NCI-H1105 treated with DMSO at 0.1 percent for 48 hours (cell line): Measurements from ENCODE around the gene GPATCH1.

ENCODE experiments used
- DNase-seq: peaks from one replicate; lab custom pipeline; 2025; lab: John Stamatoyannopoulos, UW

GPATCH1 gene

GRCh38 chr19:33063356-33063752 is 17.6 kb upstream of the GPATCH1 start:
- peak; percentile 75 for DNase-seq

DNA sequence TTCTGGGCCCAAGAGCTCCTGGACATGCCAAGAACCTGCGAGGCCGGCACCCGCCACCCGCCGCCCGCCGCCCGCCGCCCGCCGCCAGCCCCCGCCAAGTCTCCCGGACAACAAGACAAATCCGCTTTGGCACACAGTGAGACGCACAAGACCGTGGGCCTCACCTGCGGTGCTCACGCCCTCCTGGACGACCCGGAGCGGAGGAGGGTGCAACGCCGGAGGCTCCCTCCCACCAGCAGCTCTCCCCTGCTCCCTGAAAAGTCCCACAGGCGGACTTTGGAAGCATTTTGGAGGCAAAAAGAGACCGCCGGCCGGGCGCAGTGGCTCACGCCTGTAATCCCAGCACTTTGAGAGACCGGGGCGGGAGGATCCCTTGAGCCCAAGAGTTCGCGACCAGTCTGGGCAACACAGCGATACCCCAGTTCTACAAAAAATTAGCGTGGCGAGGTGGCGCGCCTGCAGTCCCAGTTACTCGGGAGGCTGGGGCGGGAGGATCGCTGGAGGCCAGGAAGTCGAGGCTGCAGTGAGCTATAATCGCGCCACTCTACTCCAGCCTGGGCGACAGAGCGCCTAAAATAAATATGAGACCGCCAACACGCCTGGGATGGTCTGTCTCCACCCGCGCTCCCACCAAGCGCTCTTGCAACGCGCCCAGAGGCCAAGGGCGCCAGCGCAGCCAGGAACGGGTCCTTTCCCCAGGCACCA is 17.1 kb upstream of the GPATCH1 start:
- DNase-seq: no peak

DNA sequence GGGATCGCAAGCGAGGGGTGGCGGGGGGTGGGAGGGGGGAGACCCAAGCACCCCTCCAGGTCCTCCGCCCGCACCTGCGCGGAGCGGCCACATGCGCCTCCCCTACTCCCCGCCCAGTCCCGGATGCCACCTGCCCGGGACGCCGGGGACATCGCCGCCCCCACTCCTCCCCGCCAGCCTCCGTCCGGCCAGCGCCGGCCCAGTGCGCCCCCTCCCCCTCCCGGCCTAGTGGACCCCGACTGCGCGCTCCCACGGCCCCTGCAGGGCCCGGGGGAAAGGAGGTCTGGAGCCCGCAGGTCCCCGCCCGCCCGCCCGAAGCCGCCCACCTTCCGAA is 16.6 kb upstream of the GPATCH1 start:
- DNase-seq: peak; percentile 38

DNA sequence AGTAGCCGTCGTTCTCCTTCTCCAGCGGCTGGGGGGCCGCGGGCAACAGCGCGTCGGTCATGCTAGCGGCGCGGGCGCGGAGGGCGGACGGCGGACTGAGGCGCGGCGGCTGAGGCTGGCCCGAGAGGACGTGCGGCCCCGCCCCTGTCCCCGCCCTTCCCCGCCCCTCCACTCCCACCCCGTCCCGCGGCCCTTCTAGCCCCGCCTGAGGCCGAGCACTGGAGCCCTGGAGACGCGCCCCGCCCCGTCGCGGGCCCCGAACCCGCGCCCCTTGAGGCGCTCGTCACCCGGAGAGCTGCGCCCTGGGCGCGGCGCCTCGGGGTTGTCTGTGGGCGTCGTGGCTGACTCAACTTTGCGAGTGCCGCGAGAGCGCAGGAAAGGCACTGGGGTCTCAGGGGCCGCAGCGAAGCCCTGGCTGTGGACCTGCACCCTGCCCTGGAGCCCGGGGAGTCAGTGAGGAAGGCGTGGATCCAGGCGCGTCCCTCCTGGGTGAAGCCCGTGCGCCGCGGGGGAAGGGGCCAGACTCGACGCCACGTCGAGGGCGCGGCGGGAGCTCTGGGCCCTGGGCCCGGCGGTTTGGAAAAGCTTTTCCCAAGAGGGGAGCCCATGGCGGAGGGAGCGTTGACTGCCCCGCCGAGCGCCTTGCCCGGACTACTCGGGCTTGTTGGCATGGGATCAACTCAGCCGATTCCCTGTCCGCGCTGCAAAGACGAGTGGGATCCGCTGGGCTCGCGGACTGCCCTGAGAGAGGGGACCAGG is 16.0 kb upstream of the GPATCH1 start, which contains the start of gene RHPN2:
TSS of gene RHPN2 (minus strand) at position 97 of the 759 bp plus-strand sequence. CDS start at position 61, 36 bp downstream.
- DNase-seq: peak; percentile 24

DNA sequence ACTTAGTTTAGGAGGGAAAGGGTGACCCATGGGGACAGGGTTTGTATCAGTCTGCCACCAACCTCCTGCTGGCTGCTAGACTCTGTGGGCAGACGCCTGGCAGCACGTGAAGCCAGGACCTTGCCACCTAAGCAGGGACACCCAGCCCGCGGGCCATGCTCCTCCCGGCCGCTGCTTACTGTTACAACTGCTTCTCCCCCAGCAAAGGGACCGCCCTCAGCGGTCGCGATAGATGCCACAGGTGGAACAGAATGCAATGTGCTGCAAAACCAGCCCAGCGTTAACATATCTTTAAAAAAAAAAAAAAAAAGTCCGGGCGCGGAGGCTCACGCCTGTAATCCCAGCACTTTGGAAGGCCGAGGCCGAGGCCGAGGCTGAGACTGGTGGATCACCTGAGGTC is 14.4 kb upstream of the GPATCH1 start:
- DNase-seq: no peak

DNA sequence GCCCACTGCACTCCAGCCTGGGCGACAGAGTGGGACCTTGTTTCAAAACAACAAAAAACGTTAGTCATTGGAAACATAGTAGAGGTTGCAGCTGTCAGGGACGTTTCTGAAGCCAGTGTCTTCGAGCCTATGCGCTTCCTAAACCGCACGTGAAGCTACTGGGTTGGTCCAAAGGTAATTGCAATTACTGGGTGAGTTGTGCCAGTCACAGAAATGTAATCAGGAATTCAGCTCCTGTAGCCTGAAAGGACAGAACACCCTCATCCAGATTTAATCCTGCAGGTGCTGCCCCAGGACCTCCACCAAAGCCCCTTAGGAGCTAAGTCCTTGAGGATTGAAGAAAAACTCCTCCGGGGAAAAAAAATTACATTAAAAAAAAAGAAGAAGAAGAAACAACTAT is 13.9 kb upstream of the GPATCH1 start:
- no peak for DNase-seq

DNA sequence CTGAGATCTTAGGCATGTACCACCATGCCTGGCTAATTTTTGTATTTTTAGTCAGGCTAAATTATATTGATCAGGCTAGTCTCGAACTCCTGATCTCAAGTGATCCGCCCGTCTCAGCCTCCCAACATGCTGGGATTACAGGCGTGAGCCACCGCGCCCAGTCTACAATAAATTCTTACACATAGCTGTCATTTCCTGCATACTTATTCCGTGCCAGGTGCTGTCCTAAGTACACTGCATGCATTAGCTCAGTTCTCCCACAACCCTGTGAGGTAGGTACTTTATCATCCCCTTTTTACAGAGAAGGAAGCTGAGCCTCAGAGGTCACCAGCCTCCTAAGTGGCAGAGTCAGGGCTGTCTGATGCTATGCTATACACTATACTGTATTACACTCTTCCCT is 9.1 kb upstream of the GPATCH1 start:
- DNase-seq: no peak

DNA sequence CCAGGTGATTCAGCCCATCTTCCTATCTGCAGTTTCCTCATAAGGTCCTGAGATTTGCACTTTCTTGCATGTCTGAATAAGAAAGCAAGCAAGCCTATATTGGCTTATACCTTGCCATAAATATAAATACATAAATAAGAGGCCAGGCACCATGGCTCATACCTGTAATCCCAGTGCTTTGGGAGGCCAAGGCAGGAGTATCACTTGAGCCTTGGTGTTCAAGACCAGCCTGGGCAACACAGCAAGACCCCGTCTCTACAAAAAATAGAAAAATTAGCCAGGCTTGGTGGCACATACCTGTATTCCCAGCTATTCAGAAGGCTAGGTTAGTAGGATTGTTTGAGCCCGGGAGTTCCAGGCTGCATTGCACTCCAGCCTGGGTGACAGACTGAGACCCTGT is 5.5 kb upstream of the GPATCH1 start:
- DNase-seq: no peak

GRCh38 chr19:33085570-33086128 is 4.7 kb downstream of the GPATCH1 start:
- DNase-seq: no peak

- DNase-seq: no peak
Measured at GRCh38 chr19:33086955-33087354, 6.0 kb downstream of the GPATCH1 start.

GRCh38 chr19:33089010-33089409 is 8.0 kb downstream of the GPATCH1 start:
- DNase-seq: no peak

GRCh38 chr19:33090179-33090578 is 9.2 kb downstream of the GPATCH1 start:
- no peak for DNase-seq

DNA sequence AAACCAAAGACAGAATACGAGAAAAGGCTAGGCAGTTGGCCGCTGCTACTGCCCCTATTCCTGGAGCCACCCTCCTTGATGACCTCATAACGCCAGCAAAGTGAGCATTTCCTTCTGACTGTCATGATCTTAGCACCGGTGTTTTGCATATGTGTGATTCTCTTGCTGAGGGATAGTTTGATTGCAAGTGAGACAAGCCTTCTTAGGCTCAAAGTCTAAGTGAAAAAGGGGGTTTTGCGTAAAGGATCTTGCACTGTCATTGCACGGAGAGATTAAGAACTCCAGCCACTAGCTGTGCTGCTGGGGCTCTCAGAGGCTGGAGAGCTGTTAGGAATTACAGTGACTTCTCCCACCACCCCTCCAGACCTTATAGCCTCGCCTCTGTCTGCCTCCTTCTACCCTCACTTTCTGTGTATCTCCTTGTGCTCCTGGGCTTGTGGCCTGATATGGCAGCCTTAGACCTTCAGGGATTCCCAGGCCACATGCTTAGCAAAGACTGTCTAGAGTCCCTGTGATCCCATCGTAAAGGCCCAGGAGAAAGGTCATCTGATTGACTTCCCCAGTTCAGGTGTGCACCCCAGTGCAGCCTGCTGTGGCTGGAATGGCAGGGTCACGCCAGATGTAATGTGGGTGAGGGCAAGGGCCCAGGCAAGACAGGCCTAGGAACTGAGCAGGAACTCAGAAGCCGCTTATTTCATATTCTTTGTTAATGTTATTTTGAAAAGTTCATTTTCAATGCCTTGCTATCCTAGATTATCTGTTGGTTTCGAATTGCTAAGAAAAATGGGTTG is 12.6 kb downstream of the GPATCH1 start:
- DNase-seq: no peak

DNA sequence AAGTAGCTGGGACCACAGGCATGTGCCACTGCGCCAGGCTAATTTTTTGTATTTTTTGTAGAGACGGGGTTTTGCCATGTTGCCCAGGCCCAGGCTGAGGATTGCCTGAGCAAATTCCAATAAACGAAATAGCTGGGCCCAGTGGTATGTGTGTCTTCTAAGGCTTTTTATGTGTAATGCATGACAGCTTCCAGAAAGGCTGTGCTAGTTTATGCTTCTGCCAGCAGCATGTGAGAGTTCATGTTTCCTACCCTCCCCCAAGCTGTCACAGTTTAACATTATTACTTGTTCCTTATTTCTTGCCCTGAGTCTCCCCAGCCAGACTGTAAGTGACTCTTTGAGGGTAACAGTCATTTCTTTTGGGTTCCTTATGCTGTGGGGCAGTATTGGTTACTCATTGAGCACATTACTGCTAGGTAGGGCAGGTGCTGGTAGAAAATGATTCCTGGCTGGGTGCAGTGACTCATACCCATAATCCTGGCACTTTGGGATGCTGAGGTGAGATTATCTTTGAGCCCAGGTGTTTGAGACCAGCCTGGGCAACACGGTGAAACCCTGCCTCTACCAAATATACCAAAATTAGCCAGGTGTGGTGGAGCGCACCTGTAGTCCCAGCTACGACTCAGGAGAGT is 13.6 kb downstream of the GPATCH1 start:
- DNase-seq: no peak

DNA sequence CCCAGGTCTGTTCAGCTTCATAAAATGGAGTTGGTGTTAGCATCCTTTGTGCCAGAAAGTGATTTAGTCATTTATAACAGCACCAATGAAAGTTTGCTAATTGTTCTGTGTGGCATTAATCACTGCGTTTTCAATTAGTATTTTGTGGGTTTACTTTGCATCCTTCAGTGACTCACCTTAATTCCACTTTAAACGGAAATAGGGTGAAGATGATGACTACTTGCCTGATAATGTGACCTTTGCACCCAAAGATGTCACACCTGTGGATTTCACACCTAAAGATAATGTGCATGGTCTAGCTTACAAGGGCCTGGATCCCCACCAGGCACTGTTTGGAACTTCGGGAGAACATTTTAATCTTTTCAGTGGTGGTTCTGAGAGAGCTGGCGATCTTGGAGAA is 15.0 kb downstream of the GPATCH1 start:
- no peak for DNase-seq

DNA sequence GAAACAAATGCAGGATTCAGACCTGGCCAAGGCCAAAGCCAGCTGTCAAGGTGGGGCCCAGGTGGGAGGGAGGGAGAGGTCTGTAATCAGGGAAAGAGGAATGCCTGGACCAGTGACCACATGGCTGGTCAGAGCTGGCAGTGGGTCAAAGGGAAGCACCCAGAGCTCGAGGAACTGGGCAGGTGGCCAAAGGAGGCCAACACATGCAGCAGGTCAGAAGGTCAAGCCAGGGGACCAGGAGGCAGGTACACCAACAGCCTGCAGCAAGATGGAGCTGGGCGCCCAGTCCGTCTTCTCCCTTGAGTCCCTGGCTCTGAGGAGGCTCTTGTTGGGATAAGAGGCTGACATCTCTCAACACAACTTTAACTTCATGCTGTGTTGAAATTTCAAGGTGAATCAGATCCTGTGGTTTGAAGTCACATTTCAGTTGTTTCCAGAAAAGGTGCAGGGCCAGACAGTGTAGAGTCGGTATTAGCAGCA is 17.1 kb downstream of the GPATCH1 start:
- DNase-seq: no peak

DNA sequence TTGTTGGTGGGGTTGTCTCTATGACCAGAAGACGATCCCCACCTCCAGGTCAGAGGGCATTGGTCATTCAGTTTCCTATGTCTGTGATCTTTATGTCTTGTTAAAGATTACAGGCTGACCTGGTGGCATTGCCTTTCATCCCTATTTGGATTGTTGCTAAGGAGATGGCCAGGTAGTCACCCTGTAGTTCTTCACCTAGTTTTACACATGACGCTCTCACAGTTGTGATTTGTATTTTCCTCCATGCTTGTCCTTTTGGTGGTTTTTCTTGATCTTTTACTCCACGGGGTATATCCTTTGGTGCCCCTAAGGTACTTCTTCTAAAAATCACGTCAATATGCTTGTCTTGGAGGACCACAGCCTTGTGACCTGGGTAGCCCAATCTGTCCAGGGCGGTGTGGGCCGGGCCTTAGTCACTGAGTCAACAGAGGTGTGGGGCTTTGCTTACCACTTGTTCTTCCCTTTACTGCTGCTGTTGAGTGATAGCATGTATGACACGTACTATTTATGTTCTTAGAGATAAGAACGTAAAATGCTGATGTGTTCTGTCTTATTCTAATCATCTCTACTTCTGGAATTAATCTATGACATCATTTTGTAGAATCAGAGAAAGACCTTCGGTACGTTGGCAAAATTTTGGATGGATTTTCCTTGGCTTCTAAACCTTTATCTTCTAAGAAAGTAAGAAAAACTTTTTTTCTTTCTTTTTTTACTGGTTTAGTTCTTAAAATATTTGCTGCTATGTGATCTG is 20.1 kb downstream of the GPATCH1 start:
- DNase-seq: no peak

GRCh38 chr19:33102893-33103292 is 21.9 kb downstream of the GPATCH1 start:
- no peak for DNase-seq

DNA sequence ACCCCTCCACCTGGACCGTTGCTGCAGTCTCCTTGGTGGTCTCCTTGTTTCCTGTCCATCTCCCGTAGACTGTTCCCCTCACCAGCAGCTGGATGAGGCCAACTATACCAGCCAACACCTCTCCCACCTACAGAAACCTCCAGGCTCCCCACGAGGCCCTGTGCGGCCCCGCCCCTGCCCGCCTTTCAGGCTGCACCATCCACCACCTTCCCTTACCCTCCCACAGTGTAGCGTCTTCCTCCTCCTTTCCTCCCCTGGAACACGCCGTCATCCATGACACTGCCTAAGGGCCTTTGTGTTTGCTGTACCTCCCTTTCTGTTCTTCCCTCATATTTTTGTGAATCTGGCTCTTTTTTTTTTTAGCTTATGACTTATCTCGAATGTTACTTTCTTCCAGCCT is 27.2 kb downstream of the GPATCH1 start:
- no peak for DNase-seq

DNA sequence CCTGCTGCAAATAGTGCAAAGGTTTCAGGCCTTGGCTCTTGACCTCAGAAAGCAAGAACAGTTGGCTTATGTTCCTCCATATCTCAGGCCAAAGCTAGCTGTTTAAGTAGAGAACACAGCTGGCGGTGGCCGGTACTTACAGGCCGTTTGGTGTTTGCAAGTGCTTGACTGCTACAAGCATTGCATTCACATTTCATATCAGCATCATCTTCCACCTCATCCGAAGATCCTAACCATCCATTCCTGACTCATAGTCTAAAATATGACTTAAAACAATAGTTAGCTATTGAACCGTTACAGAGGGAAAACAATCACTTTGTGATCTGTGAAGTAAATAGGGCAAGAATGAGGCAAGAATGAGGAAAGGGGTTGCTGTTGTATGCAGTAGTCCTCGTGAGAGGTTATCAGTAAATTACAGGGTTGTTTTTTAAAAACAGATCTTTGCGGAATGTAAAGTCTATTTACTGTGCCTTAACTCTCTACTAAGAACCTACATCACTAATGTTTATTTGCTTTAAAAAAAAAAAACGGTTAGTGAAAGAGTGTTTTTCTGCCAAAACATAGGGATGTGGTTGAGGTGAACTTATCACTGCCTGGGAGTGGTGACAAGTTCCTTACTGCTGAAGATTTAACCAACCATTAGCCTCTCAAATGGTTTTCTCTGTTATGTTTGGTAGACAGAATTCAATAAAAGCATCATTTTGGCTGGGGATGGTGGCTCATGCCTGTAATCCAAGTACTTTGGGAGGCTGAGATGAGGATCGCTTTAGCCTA is 29.3 kb downstream of the GPATCH1 start:
- DNase-seq: no peak
